AG09309 (cell line): ENCODE measurements around the gene HMX1.

Source experiments
- DNase-seq: peaks from one replicate; pipeline ENCODE4 v3.0.0-alpha.2; 2010; ENCODE audit warnings: low read depth
- H3K4me3 ChIP-seq: 2 replicates; pipeline ENCODE4 v1.5.1; 2011; ENCODE audit warnings: mild to moderate bottlenecking, low read depth, low read length, moderate library complexity; ENCODE audit not compliant: control insufficient read depth
- CTCF ChIP-seq: IDR thresholded peaks from 2 replicates; pipeline ENCODE4 v1.5.1; 2011; ENCODE audit warnings: mild to moderate bottlenecking, low read depth, low read length, inconsistent platforms; ENCODE audit not compliant: insufficient read depth, control insufficient read depth; ENCODE audit errors: missing control alignments

The HMX1 gene

GRCh38 chr4:8874003-8874895 lies 2.6 kb upstream of the HMX1 start:
- TF ChIP-seq CTCF: no peak
- no peak for DNase-seq
- H3K4me3 ChIP-seq: no peak overlapping the region

- no peak for TF ChIP-seq CTCF
- no peak for DNase-seq
- H3K4me3 ChIP-seq: no peak overlapping the region
These were observed 1.0 kb upstream of the HMX1 start for GRCh38 chr4:8872402-8873291.

GRCh38 chr4:8870647-8871416 lies 807 bp downstream of the HMX1 start:
- no peak for TF ChIP-seq CTCF
- no peak overlapping the region for H3K4me3 ChIP-seq
- no peak for DNase-seq

- TF ChIP-seq CTCF: no peak
- DNase-seq: no peak
- no peak overlapping the region for H3K4me3 ChIP-seq
These were observed 1.6 kb downstream of the HMX1 start for GRCh38 chr4:8869898-8870646.

GRCh38 chr4:8869002-8869897 lies 2.4 kb downstream of the HMX1 start:
- H3K4me3 ChIP-seq: no peak overlapping the region
- DNase-seq: no peak
- TF ChIP-seq CTCF: no peak
